IMR-90 (cell line): ENCODE data around the gene ANKRD24. TPM values are rescaled to one million over a fixed set of nuclear protein-coding genes. Genes with fewer than 3 reads are reported as not detected.

Experiments used
- ATAC-seq: fragments of 200-7000 bp; cut with Tn5 transposase; 2 replicates; pipeline ENCODE4 v1.9.1; 2020; ENCODE audit warnings: low read depth, mild to moderate bottlenecking, moderate library complexity
- BruUV-seq: library from RNA; stranded (reverse); fragments of 400-500 nt; replicated peaks from 2 replicates; lab custom pipeline; 2021; lab: Mats Ljungman, UMichigan
- CTCF ChIA-PET: fragments of 300-600 bp; formaldehyde crosslinking; extraction: SDS; loops from one replicate; lab custom pipeline; 2021; ENCODE audit warnings: antibody characterized with exemption; lab: Yijun Ruan, JAX
- POLR2A ChIA-PET: fragments of 300-600 bp; sonication (Branson Sonifier 250); formaldehyde crosslinking; loops from one replicate; lab custom pipeline; 2022; ENCODE audit warnings: antibody characterized with exemption; ENCODE audit not compliant: unreplicated experiment; lab: Charles Lee
- DNase-seq: peaks from one replicate; pipeline ENCODE4 v3.0.0; 2013
- H2AFZ ChIP-seq: replicated peaks from 2 replicates; pipeline ENCODE3; 2013; ENCODE audit warnings: low read length, mild to moderate bottlenecking; ENCODE audit not compliant: poor library complexity
- H2AK5ac ChIP-seq: 2 replicates; pipeline ENCODE4 v1.6.1; 2013; ENCODE audit warnings: low read depth, low read length, inconsistent platforms
- H2AK9ac ChIP-seq: replicated peaks from 2 replicates; pipeline ENCODE3; 2013; ENCODE audit warnings: mild to moderate bottlenecking, low read depth, low read length, moderate library complexity; ENCODE audit not compliant: poor library complexity
- H2BK120ac ChIP-seq: 2 replicates; pipeline ENCODE4 v1.6.1; 2013; ENCODE audit warnings: low read depth, low read length, inconsistent platforms
- H2BK15ac ChIP-seq: 3 replicates; pipeline ENCODE4 v1.6.1; 2013; ENCODE audit warnings: low read depth, low read length, inconsistent platforms
- H2BK20ac ChIP-seq: 2 replicates; pipeline ENCODE4 v1.6.1; 2013; ENCODE audit warnings: low read depth, mild to moderate bottlenecking, inconsistent platforms, low read length, moderate library complexity
- H2BK5ac ChIP-seq: 2 replicates; pipeline ENCODE4 v1.6.1; 2013; ENCODE audit warnings: mild to moderate bottlenecking, low read depth, low read length, inconsistent platforms; ENCODE audit not compliant: poor library complexity, severe bottlenecking
- H3K14ac ChIP-seq: replicated peaks from 2 replicates; pipeline ENCODE4 v1.6.1; 2013; ENCODE audit warnings: low read depth, low read length, inconsistent platforms
- H3K18ac ChIP-seq: 2 replicates; pipeline ENCODE4 v1.6.1; 2013; ENCODE audit warnings: low read depth, low read length, control low read depth
- H3K23ac ChIP-seq: 2 replicates; pipeline ENCODE4 v1.6.1; 2013; ENCODE audit warnings: low read depth, low read length, inconsistent platforms
- H3K27ac ChIP-seq: 2 replicates; pipeline ENCODE4 v1.5.1; 2013; ENCODE audit warnings: mild to moderate bottlenecking, control low read depth, low read length; ENCODE audit not compliant: insufficient read depth
- H3K27me3 ChIP-seq: 2 replicates; pipeline ENCODE4 v1.6.1; 2013; ENCODE audit warnings: low read length; ENCODE audit not compliant: control insufficient read depth, insufficient read depth
- H3K36me3 ChIP-seq: 2 replicates; pipeline ENCODE4 v1.6.1; 2013; ENCODE audit warnings: low read length, mixed read lengths; ENCODE audit not compliant: control insufficient read depth, insufficient read depth
- H3K4ac ChIP-seq: 2 replicates; pipeline ENCODE4 v1.6.1; 2013; ENCODE audit warnings: low read depth, low read length, inconsistent platforms
- H3K4me1 ChIP-seq: 2 replicates; pipeline ENCODE4 v1.6.1; 2013; ENCODE audit warnings: low read length, mixed read lengths; ENCODE audit not compliant: control insufficient read depth, insufficient read depth
- H3K4me2 ChIP-seq: 2 replicates; pipeline ENCODE4 v1.6.1; 2013; ENCODE audit warnings: low read depth, mild to moderate bottlenecking, control low read depth, low read length, moderate library complexity
- H3K4me3 ChIP-seq: 2 replicates; pipeline ENCODE4 v1.5.1; 2013; ENCODE audit warnings: low read depth, mild to moderate bottlenecking, control low read depth, low read length, moderate library complexity; ENCODE audit not compliant: insufficient read depth
- H3K56ac ChIP-seq: 2 replicates; pipeline ENCODE4 v1.6.1; 2013; ENCODE audit warnings: low read length, inconsistent platforms; ENCODE audit not compliant: insufficient read depth; ENCODE audit errors: extremely low read depth
- H3K79me1 ChIP-seq, 2 experiments: 2 replicates each; pipeline ENCODE4 v1.6.1; 2013; ENCODE audit warnings: low read length in 2 of 2, inconsistent platforms in 1 of 2, low read depth in 1 of 2
- H3K9ac ChIP-seq: 2 replicates; pipeline ENCODE4 v1.6.1; 2013; ENCODE audit warnings: low read depth, low read length, control low read depth
- H3K9me1 ChIP-seq: 2 replicates; pipeline ENCODE4 v1.6.1; 2013; ENCODE audit warnings: low read length, inconsistent platforms; ENCODE audit not compliant: insufficient read depth
- H3K9me3 ChIP-seq: 2 replicates; pipeline ENCODE4 v1.6.1; 2013; ENCODE audit warnings: low read length; ENCODE audit not compliant: control insufficient read depth, insufficient read depth
- H4K20me1 ChIP-seq: 2 replicates; pipeline ENCODE4 v1.6.1; 2013; ENCODE audit warnings: low read length, inconsistent platforms; ENCODE audit not compliant: insufficient read depth
- H4K5ac ChIP-seq: 2 replicates; pipeline ENCODE4 v1.6.1; 2013; ENCODE audit warnings: mild to moderate bottlenecking, low read depth, low read length, control low read depth
- H4K8ac ChIP-seq, 2 experiments: 2 replicates each; pipeline ENCODE4 v1.6.1; 2013; ENCODE audit warnings: low read depth in 2 of 2, low read length in 2 of 2, control low read depth in 1 of 2, inconsistent platforms in 1 of 2
- H4K91ac ChIP-seq: 2 replicates; pipeline ENCODE4 v1.6.1; 2013; ENCODE audit warnings: low read depth, low read length, inconsistent platforms; ENCODE audit not compliant: insufficient read depth
- BHLHE40 ChIP-seq: fragments of 150-350 bp; IDR thresholded peaks from 2 replicates; pipeline ENCODE4 v1.6.1; 2016; ENCODE audit warnings: mild to moderate bottlenecking, low read depth, low read length
- CEBPB ChIP-seq: IDR thresholded peaks from 2 replicates; pipeline ENCODE4 v1.6.1; 2012; ENCODE audit warnings: low read depth, low read length, improper control_type of control experiment
- CHD1 ChIP-seq: IDR thresholded peaks from 2 replicates; pipeline ENCODE4 v1.6.1; 2012; ENCODE audit warnings: low read depth, low read length, improper control_type of control experiment
- FOS ChIP-seq: fragments of 150-350 bp; IDR thresholded peaks from 2 replicates; pipeline ENCODE4 v1.6.1; 2016; ENCODE audit warnings: low read depth, low read length
- MAFK ChIP-seq: IDR thresholded peaks from 2 replicates; pipeline ENCODE4 v1.6.1; 2012; ENCODE audit warnings: low read depth, low read length, improper control_type of control experiment
- MAZ ChIP-seq: IDR thresholded peaks from 2 replicates; pipeline ENCODE4 v1.6.1; 2012; ENCODE audit warnings: low read depth, mild to moderate bottlenecking, low read length, improper control_type of control experiment, moderate library complexity, borderline replicate concordance
- MXI1 ChIP-seq: IDR thresholded peaks from 2 replicates; pipeline ENCODE4 v1.6.1; 2012; ENCODE audit warnings: low read depth, mild to moderate bottlenecking, low read length, moderate library complexity, borderline replicate concordance
- NFE2L2 ChIP-seq: fragments of 150-350 bp; IDR thresholded peaks from 2 replicates; pipeline ENCODE4 v1.6.1; 2016; ENCODE audit warnings: low read depth, mild to moderate bottlenecking, low read length
- POLR2A ChIP-seq: IDR thresholded peaks from 2 replicates; pipeline ENCODE4 v1.6.1; 2012; ENCODE audit warnings: mild to moderate bottlenecking, low read depth, low read length
- RCOR1 ChIP-seq: IDR thresholded peaks from 2 replicates; pipeline ENCODE4 v1.6.1; 2012; ENCODE audit warnings: mild to moderate bottlenecking, low read length, improper control_type of control experiment; ENCODE audit not compliant: insufficient replicate concordance
- RFX5 ChIP-seq: IDR thresholded peaks from 2 replicates; pipeline ENCODE4 v1.8.0; 2012; ENCODE audit warnings: low read depth, mild to moderate bottlenecking, low read length, moderate library complexity
- SMC3 ChIP-seq: fragments of 150-350 bp; IDR thresholded peaks from 2 replicates; pipeline ENCODE4 v1.6.1; 2016; ENCODE audit warnings: low read depth, mild to moderate bottlenecking, antibody characterized with exemption, low read length, moderate library complexity
- WGBS, 2 experiments: methylation state at CpG; one replicate each; pipeline versions ENCODE4 v1.1.5 to v1.1.7; 2013; ENCODE audit warnings: missing lambda C conversion rate in 2 of 2; ENCODE audit not compliant: insufficient read length in 1 of 2; ENCODE audit errors: extremely low coverage in 2 of 2; 5-methylcytosine and 5-hydroxymethylcytosine counted together
- dilution Hi-C: fragments of 300-500 bp; cut with HindIII; formaldehyde crosslinking; loops from one replicate; pipeline ENCODE4 v1.14.3; 2018; ENCODE audit warnings: low sequenced_read_pairs; ENCODE audit not compliant: unreplicated experiment
- in situ Hi-C: fragments of 300-500 bp; cut with MboI; formaldehyde crosslinking; loops from 3 replicates; pipeline ENCODE4 v1.14.3; 2019; ENCODE audit warnings: low sequenced_read_pairs, inconsistent platforms, mixed read lengths
- intact Hi-C: fragments of 100-400 bp; cut with micrococcal nuclease; formaldehyde crosslinking; loops from 2 replicates; pipeline ENCODE4 v1.10.0; 2022
- polyA plus RNA-seq, 3 experiments: library from polyadenylated mRNA; depleted of rRNA; stranded (reverse); fragments of >200 nt; gene quantifications; 2 replicates each; pipeline ENCODE4 v1.2.3, GENCODE V29; 2012; ENCODE audit warnings: low replicate concordance in 1 of 3
- total RNA-seq: library from RNA; depleted of rRNA; stranded (reverse); fragments of >200 nt; gene quantifications from 2 replicates; pipeline ENCODE4 v1.2.3, GENCODE V29; 2012
- TF ChIP-seq, protein P1 (sequence below): fragments of 150-350 bp; IDR thresholded peaks from 2 replicates; pipeline ENCODE4 v1.6.1; 2017; ENCODE audit warnings: mild to moderate bottlenecking, antibody characterized with exemption, low read length, low read depth
- TF ChIP-seq, protein P2 (sequence below): fragments of 150-350 bp; IDR thresholded peaks from 2 replicates; pipeline ENCODE4 v1.6.1; 2016; ENCODE audit warnings: low read depth, mild to moderate bottlenecking, low read length, moderate library complexity, borderline replicate concordance

Gene ANKRD24
- total and polyA plus RNA-seq, 2 of the 4 experiments (the other 2 are of a cell fraction): 0.18 to 0.21 TPM

DNA sequence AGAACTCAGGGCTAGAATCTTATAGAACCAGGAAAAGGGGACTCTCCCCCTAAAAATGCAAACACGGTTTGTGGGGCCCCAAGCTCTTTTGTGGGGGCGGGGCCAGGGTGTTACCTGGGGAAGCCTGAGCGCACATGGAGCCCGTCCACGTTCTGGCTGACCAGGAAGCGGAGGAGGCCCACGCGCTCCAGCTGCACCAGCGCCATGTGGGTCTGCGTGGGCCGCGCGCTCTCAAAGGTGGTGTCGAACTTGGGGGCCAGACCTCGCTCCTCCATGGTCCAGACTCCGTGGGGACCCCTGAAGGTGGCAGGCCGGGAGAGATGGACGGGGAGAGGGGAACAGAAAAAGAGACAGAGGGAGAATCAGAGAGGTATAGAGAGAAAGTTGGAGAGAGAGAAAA lies 3.5 kb upstream of the ANKRD24 start:
- no peaks in the 10 kb centered on the region; the same call in 1 of the 2 replicates for H4K20me1 ChIP-seq
- WGBS, 2 experiments: 95% methylated on average over 13 of the region's 18 CpGs; no CpG with 5 or more reads in 1 of the 2 experiments
- DNase-seq: no peak
- no peak overlapping the region for H2AFZ ChIP-seq
- no peak for TF ChIP-seq MAZ
- TF ChIP-seq CHD1: no peak
- TF ChIP-seq, protein P1, sequence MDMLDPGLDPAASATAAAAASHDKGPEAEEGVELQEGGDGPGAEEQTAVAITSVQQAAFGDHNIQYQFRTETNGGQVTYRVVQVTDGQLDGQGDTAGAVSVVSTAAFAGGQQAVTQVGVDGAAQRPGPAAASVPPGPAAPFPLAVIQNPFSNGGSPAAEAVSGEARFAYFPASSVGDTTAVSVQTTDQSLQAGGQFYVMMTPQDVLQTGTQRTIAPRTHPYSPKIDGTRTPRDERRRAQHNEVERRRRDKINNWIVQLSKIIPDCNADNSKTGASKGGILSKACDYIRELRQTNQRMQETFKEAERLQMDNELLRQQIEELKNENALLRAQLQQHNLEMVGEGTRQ: no peak
- no peak for TF ChIP-seq POLR2A
- no peak for TF ChIP-seq RFX5
- no peak for TF ChIP-seq RCOR1
- TF ChIP-seq FOS: no peak
- TF ChIP-seq NFE2L2: no peak
- no peak for TF ChIP-seq BHLHE40
- TF ChIP-seq MXI1: no peak
- TF ChIP-seq SMC3: no peak
- TF ChIP-seq, protein P2, sequence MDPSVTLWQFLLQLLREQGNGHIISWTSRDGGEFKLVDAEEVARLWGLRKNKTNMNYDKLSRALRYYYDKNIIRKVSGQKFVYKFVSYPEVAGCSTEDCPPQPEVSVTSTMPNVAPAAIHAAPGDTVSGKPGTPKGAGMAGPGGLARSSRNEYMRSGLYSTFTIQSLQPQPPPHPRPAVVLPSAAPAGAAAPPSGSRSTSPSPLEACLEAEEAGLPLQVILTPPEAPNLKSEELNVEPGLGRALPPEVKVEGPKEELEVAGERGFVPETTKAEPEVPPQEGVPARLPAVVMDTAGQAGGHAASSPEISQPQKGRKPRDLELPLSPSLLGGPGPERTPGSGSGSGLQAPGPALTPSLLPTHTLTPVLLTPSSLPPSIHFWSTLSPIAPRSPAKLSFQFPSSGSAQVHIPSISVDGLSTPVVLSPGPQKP: no peak
- TF ChIP-seq CEBPB: no peak
- no peak for TF ChIP-seq MAFK
- no peaks in the 10 kb centered on the region for H3K27me3 ChIP-seq
- no peak overlapping the region for H3K18ac ChIP-seq
- H3K79me1 ChIP-seq: peaks cover 11 to 28% of the 10 kb centered on the region in 2 experiments
- in situ Hi-C loops: no loop called here
- no peak overlapping the region for H3K4ac ChIP-seq
- no TSS peak for BruUV-seq
- ChIA-PET POLR2A (no interaction called here), CTCF (no interaction called here)
- no peak overlapping the region for H3K9ac ChIP-seq
- no peaks in the 10 kb centered on the region for H3K9me3 ChIP-seq
- H3K23ac ChIP-seq: no peak overlapping the region
- no peak overlapping the region for H3K56ac ChIP-seq
- no peak overlapping the region for H2BK20ac ChIP-seq
- H2BK15ac ChIP-seq: no peak overlapping the region
- no peak overlapping the region for H4K5ac ChIP-seq
- H4K8ac ChIP-seq: no peak overlapping the region
- peaks cover 4% of the 10 kb centered on the region; the same call in 1 of the 2 replicates for H3K9me1 ChIP-seq
- H3K27ac ChIP-seq: no peak overlapping the region
- no peak overlapping the region for H2BK5ac ChIP-seq
- dilution Hi-C loops: no loop called here
- H3K4me2 ChIP-seq: no peak overlapping the region
- no peak overlapping the region for H3K14ac ChIP-seq
- no peak overlapping the region for H3K4me3 ChIP-seq
- no peak overlapping the region for H2AK5ac ChIP-seq
- H3K36me3 ChIP-seq: peaks cover 23% of the 10 kb centered on the region
- intact Hi-C loops: no loop called here
- no peak for ATAC-seq
- H2AK9ac ChIP-seq: no peak overlapping the region
- 0 out of 2 replicates have a peak, but pooled peaks cover 1% of the 10 kb centered on the region for H3K4me1 ChIP-seq
- H4K91ac ChIP-seq: no peak overlapping the region
- H2BK120ac ChIP-seq: no peak overlapping the region
